Testis (tissue), 3 donors: ENCODE measurements around the gene TOM1L2. TPM values are rescaled to one million over a fixed set of nuclear protein-coding genes. Genes with fewer than 3 reads are reported as not detected.

Experiments used
- DNase-seq: peaks from one replicate; pipeline ENCODE4 v3.0.0-alpha.2; 2019
- H3K27ac ChIP-seq, 2 donors: fragments of 200-600 bp; sonication (generic); one replicate each; pipeline ENCODE4 v1.5.1; 2019
- H3K27me3 ChIP-seq: fragments of 200-600 bp; sonication (generic); one replicate; pipeline ENCODE4 v1.5.1; 2019
- H3K36me3 ChIP-seq: fragments of 200-600 bp; sonication (generic); one replicate; pipeline ENCODE4 v1.5.1; 2017; ENCODE audit warnings: low read depth; ENCODE audit errors: missing control alignments
- H3K4me1 ChIP-seq: fragments of 200-600 bp; sonication (generic); one replicate; pipeline ENCODE4 v1.5.1; 2019
- H3K4me3 ChIP-seq, 2 donors: fragments of 200-600 bp; sonication (generic); one replicate each; pipeline ENCODE4 v1.5.1; 2017 to 2019
- H3K9me3 ChIP-seq: fragments of 200-600 bp; sonication (generic); one replicate; pipeline ENCODE4 v1.5.1; 2017
- CTCF ChIP-seq, 3 experiments: fragments of 450-650 bp in 2 of 3; fragments of 200-600 bp in 1 of 3; sonication (generic) in 1 of 3; IDR thresholded peaks; one replicate each; pipeline ENCODE4 v1.5.1; 2016 to 2019; ENCODE audit warnings: antibody characterized with exemption in 3 of 3, mild to moderate bottlenecking in 2 of 3, moderate library complexity in 1 of 3
- POLR2A ChIP-seq: fragments of 450-650 bp; IDR thresholded peaks from one replicate; pipeline ENCODE4 v1.6.1; 2017; ENCODE audit warnings: antibody characterized with exemption, mild to moderate bottlenecking, moderate library complexity
- WGBS, 2 donors: methylation state at CpG; one replicate each; pipeline ENCODE4 v1.1.5; 2018; 5-methylcytosine and 5-hydroxymethylcytosine counted together
- intact Hi-C: fragments of 100-400 bp; cut with DNase I; formaldehyde crosslinking; loops from one replicate; pipeline ENCODE4 v1.15.1; 2023; ENCODE audit warnings: low total_unique reads
- polyA plus RNA-seq: library from polyadenylated mRNA; stranded (reverse); fragments of 350-450 nt; fragmentation: Illumina TruSeq; extraction: RNeasy Lipid Tissue Mini Kit (QIAGEN cat#74804); gene quantifications from one replicate; pipeline ENCODE4 v1.2.3, GENCODE V29; 2014; ENCODE audit warnings: low read depth, low replicate concordance; ENCODE audit not compliant: insufficient read depth
- total RNA-seq, 2 donors: library from RNA; depleted of rRNA; stranded (reverse); fragments of >200 nt; gene quantifications; one replicate each; pipeline ENCODE4 v1.2.3, GENCODE V29; 2016

Gene TOM1L2
- total and polyA plus RNA-seq, 3 donors from 2014 or later = 92.4 to 221 (median 218) TPM

- Histone ChIP-seq H3K36me3 (no peaks in the 10 kb centered on the region), H3K4me1 (peaks cover 43% of the 10 kb centered on the region), H3K4me3 (no peak overlapping the region), H3K27ac (no peak overlapping the region), H3K9me3 (no peaks in the 10 kb centered on the region), H3K27me3 (no peaks in the 10 kb centered on the region)
- no peak for TF ChIP-seq POLR2A
- no peak for TF ChIP-seq CTCF (IDR thresholded peaks at IDR 0.05)
- no peak for DNase-seq
- 86 to 97% methylated on average over 11 to 12 of the region's 12 CpGs for WGBS, 2 donors
- intact Hi-C loops = no loop called here
Observed at GRCh38 chr17:17819111-17819510, 153.1 kb downstream of the TOM1L2 start.

GRCh38 chr17:17818088-17818526 lies 154.1 kb downstream of the TOM1L2 start:
- H3K4me1 ChIP-seq = peaks cover 36% of the 10 kb centered on the region
- TF ChIP-seq CTCF (IDR thresholded peaks at IDR 0.05) = no peak
- TF ChIP-seq POLR2A = no peak
- H3K36me3 ChIP-seq = no peaks in the 10 kb centered on the region
- no peaks in the 10 kb centered on the region for H3K27me3 ChIP-seq
- H3K4me3 ChIP-seq = no peak overlapping the region
- DNase-seq = peak; percentile 56
- intact Hi-C loops = no loop called here
- no peaks in the 10 kb centered on the region for H3K9me3 ChIP-seq
- 75 to 84% methylated on average over 10 of the region's 10 CpGs for WGBS, 2 donors
- no peak overlapping the region for H3K27ac ChIP-seq

GRCh38 chr17:17817552-17817947 lies 154.7 kb downstream of the TOM1L2 start:
- Histone ChIP-seq H3K36me3 (no peaks in the 10 kb centered on the region), H3K4me3 (no peak overlapping the region), H3K9me3 (no peaks in the 10 kb centered on the region), H3K27ac (no peak overlapping the region), H3K27me3 (no peaks in the 10 kb centered on the region), H3K4me1 (peaks cover 34% of the 10 kb centered on the region)
- DNase-seq = no peak
- intact Hi-C loops = no loop called here
- 79 to 86% methylated on average over 9 to 10 of the region's 10 CpGs for WGBS, 2 donors
- TF ChIP-seq POLR2A (no peak), CTCF (IDR thresholded peaks at IDR 0.05) (no peak)

- no peak overlapping the region for H3K27ac ChIP-seq
- H3K9me3 ChIP-seq = no peaks in the 10 kb centered on the region
- intact Hi-C loops = no loop called here
- H3K4me3 ChIP-seq = no peak overlapping the region
- 87 to 94% methylated on average over 9 to 23 of the region's 24 CpGs for WGBS, 2 donors
- TF ChIP-seq CTCF (IDR thresholded peaks at IDR 0.05) (no peak), POLR2A (no peak)
- no peaks in the 10 kb centered on the region for H3K36me3 ChIP-seq
- peaks cover 34% of the 10 kb centered on the region for H3K4me1 ChIP-seq
- H3K27me3 ChIP-seq = no peaks in the 10 kb centered on the region
- DNase-seq = no peak
Observed at GRCh38 chr17:17816831-17817551, 155.2 kb downstream of the TOM1L2 start.
